HG03520 (cell line): ENCODE results near the gene RIOK1.
"Not testable (repeated sequence)": the region's sequence is repeated elsewhere in the genome, so short reads cannot be mapped to it uniquely, and the experiment has no call there.

Experiments
- ATAC-seq: cut with Tn5 transposase; IDR thresholded peaks from one replicate; pipeline ENCODE4 v1.9.1; 2021; ENCODE audit warnings: mild to moderate bottlenecking, moderate library complexity; ENCODE audit not compliant: unreplicated experiment

Gene RIOK1

DNA sequence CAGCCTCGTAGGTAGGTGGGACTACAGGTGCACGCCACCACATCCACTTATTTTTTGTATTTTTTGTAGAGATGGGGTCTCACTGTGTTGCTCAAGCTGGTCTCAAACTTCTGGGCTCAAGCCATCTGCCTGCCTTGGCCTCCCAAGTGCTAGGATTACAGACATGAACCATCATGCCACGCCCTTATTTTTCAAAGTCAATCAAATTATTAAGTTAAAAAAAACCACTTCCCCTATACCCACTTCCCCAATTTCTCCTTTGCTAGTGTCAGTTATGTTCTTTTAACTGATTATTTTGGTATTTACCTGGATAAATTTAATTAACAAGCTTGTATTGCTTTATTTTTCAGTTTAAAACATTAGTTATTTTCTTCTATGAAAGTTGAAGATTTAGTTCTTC lies 49.6 kb downstream of the RIOK1 start:
- ATAC-seq, result no peak

DNA sequence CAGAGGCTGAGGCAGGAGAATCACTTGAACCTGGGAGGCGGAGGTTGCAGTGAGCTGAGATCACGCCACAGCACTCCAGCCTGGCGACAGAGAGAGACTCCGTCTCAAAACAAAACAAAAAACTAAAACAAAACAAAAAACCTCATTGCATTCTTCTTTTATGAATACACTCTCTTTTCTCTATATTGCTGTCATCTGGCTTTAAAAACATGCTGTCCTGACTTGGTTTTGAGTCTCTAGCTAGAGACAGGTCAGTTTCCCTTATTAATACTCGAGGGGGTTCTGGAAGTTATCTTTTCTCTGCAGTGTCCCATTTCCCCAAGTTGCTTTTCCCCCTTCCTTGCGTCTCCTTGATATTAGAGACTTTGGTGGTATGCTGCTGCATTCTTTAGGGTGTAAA lies 50.9 kb downstream of the RIOK1 start:
- ATAC-seq, result no peak

DNA sequence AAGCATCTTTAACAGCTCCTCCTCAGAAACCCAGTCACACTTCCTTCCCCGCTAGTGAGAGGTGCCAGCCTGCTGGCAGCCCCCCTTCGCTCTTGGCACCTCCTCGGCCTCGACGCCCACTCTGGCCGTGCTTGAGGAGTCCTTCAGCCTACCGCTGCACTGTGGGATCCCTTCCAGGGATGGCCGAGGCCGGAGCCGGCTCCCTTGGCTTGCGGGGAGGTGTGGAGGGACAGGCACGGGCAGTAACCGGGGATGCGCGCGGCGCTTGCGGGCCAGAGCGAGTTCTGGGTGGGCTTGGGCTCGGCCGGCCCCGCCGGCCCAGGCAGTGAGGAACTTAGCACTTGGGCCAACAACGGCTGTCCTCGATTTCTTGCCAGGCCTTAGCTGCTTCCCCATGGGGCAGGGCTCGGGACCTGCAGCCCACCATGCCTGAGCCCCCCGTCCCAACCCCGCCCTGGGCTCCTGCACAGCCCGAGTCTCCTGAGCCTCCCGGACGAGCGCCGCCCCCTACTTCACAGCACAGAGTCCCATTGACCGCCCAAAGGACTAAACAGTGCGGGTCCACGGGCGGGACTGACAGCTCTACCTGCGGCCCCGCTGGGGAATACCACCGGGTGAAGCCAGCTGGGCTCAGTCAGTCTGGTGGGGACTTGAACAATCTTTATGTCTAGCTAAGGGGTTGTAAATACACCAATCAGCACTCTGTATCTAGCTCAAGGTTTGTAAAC lies 51.6 kb downstream of the RIOK1 start:
- ATAC-seq, result no peak

DNA sequence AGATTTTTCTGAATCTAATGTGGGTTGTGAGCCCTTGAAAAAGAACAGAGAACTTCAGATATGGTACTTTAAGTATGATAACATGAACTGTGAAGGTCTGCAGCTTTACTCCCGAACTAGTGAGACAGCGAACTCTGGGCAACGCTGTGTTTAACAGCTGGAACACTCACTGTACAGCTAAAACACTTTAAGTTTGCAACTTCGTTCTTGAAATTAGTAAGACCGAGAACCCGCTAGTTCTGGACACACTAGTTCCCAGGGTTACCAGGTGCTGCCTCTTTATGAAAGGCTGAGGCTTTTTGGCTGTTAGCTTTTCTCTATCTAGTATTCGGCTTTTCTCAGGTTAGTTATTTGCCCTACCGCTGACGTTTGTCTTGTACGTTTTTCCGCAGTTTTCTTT lies 52.9 kb downstream of the RIOK1 start:
- no peak for ATAC-seq

DNA sequence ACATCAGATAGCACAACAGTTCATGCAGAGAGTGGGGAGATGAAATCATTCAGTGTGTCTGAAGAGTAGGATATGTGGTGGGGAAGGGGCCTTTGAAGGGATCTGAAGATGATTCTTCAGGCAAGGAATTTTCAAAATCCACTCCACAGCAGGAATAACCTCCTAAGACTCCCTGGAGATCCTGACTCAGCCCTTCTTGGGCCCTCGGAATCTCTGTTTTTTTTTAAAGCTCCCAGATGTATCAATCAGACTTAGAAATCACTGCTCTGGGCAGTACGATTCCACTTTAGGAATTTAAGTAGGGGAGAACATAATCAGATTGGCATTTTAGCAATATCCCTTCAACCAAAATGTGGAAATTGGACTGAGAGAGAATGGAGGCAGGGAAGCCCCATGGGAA lies 55.5 kb downstream of the RIOK1 start:
- ATAC-seq, result no peak

DNA sequence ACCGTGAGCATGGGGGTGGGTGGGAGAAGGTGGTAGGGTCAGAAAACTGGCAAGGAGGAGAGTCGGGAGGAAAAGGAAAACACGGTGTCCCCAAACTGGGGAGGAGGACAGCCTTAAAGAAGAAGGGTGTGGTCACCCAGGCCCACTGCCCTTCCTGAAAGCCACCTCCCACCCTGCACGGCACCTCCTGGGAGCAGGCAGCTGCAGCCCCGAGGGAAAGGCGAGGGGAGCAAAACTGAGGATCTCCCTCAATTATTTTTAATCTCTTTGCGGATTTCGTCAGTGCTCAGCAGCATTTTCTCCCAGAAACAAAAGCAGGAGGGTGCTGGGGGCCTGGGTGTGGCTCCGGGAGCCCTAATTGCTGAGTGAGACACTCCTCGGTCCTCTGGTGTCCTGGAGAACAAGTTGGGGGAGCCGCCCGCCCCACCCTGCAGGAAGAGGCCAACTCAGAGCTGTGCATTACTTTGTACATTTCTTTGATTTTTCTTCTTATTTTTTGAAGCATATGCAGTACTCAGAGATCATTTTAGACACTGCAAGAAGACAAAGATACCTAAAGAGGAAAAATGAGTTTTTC lies 56.4 kb downstream of the RIOK1 start:
- no peak for ATAC-seq

DNA sequence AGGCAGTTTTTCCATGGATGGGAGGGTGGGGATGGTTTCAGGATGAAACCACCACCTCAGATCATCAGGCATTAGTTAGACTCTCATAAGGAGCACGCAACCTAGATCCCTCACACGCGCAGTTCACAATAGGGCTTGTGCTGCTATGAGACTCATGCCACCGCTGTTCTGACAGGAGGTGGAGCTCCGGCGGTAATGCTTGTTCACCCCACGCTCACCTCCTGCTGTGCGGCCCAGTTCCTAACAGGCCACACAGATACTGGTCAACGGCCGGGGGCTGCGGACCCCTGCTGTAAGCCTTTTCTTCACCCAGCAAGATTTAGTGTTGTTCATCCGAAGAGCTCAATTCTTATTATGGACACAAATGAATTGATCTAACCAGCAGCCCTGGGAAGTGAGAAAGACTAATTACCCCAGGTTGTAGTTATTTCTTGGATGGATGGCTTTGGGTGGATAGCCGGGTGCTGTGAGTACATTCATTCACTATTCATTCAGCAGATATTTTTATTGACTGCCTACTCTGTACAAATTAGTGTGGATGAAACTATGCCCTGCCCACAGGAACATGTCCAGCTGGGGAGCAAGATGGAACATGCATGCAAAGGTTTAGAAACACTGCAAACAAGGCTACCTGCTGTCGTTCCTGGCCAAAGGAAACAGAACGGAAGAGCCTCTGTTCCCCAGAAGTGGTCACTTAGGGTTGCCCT lies 57.2 kb downstream of the RIOK1 start:
- no peak for ATAC-seq

DNA sequence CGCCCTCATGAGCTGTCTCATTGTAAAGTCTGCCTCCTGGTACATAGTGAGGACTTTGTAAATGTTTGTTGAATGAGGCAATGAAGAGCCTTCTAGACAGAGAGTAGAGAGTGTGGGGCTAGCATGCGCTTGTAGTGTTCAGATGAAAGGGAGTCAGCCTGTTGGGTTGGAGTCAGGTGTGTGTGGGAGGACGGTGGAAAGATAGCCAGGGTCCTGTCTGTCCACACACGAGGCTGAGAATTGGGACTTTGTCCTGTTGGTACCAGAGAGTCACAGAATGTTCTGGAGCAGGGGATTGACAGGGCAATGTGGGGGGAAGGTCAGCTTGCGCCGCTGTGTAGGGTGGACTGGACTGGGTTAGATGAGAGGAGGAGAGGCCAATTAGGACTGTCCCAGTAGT lies 58.6 kb downstream of the RIOK1 start:
- ATAC-seq, result no peak

DNA sequence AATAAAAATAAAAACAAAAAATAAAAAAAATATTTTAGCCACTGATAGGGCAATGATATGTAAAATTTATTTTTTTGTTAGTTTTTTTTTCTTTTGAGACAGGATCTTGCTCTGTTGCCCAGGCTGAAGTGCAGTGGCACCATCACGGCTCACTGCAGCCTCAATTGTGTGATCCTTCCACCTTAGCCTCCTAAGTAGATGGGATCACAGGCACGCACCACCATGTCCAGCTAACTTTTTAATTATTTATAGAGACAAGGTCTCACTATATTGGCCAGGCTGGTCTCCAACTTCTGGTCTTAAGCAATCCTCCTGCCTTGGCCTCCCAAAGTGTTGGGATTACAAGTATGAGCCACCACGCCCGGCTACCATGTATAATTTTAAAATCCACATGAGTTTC lies 59.4 kb downstream of the RIOK1 start:
- ATAC-seq, result no peak

DNA sequence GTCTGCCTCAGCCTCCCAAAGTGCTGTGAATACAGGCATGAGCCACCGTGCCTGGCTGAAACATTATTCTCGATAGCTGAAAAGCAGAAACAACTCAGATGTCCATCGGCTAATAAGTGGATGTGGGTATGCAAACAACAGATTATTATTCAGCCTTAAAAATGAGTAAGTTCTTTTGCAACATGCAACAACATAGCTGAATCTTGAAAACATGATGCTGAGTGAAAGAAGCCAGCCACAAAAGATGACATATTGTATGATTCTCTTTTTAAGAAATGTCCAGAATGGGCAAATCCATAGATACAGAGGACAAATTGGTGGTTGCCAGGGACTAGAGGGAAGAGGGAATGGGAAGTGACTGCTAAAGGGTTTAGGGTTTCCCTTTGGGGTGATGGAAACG lies 61.7 kb downstream of the RIOK1 start:
- no peak for ATAC-seq

DNA sequence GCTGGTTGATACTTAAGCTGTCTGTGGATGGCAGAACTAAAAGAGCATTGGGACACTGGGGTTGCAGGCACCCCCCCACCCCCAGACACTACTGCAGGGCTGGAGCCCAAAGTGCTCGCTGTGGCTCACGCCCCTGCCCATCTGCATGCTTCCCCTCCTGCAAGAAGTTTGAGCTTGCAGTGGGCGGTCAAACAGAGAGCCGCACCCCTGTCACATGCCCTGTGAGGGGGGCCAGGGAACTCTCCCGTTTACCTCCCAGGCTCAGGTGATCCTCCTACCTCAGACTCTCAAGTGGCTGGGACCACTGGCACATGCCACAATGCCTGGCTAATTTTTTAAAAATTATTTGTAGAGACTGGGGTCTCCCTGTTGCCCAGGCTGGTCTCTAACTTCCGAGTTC lies 63.3 kb downstream of the RIOK1 start:
- ATAC-seq, result no peak

DNA sequence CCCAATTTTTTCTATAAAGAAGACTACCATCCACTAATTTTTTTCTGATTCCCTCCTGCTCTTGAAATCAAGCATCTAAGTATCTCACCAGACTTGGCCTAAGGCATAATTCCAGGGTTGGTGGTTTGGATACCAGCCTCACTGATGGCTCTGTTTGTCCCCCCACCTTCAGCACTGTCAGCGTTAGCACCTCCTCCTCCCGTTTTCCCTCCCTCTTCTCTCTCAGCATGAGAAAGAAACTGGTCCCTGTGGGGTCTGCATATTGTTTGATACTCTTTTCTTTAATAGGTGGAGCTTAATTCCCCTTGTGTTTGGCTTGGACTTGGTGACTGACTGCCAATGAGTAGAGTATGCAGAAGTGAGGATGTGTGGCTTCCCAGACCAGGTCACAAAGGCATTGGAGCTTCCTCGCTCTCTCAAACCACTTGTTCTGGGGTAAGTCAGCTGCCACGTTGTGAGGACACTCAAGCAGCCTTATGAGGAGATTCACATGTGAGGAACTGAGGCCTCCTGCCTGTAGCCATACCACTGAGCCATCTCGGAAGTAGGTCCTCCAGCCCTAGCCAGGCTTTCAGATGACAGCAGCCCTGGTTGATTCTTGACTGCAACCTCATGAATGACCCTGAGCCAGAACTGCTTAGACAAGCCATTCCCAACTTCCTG lies 65.2 kb downstream of the RIOK1 start:
- no peak for ATAC-seq

DNA sequence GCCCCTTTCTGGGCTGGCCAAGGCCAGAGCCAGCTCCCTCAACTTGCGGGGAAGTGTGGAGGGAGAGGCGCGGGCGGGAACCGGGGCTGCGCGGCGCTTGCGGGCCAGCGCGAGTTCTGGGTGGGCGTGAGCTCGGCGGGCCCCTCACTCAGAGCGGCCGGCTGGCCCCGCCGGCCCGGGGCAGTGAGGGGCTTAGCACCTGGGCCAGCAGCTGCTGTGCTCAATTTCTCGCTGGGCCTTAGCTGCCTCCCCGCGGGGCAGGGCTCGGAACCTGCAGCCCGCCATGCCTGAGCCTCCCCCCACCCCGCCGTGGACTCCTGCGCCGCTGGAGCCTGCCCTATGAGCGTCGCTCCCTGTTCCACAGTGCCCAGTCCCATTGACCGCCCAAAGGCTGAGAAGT lies 66.7 kb downstream of the RIOK1 start:
- ATAC-seq, result not testable (repeated sequence)

DNA sequence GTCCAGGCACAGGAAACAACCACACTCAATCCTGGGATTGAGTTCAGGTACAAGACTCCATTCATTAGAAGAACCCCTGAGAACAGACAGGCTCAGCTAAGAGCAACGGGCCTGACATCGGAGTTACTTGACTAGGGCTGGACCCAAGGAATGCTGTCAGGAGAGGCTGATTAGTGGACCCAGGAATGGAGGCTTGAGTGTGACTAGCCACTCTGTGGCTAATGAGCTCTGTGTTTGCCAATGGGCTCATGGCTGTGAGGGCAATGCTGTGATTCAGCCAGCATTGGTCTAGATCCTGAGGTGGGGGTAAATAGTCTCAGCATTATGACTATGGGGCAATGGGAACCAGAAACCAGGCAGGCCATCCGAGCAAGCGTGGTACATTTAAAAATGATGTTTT lies 71.8 kb downstream of the RIOK1 start:
- no peak for ATAC-seq

DNA sequence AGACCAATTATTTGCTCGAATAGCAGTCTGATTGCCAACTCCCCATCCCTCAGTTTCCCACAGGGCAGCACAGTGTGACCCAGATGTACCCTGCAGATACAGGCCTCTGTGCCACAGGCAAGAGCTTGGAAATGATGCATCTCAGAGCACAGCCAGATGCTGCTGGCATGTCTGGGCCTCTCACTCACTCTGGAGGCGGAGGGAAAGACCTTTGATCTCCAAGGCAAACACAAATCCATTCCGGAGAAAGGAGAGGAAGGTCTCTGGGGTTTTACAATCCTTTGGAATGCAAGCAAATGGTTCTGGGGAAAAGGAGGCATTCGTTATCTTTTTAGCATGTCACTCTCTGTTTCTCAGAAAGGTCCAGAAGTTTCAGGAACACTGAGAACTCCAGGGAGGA lies 74.2 kb downstream of the RIOK1 start:
- no peak for ATAC-seq

DNA sequence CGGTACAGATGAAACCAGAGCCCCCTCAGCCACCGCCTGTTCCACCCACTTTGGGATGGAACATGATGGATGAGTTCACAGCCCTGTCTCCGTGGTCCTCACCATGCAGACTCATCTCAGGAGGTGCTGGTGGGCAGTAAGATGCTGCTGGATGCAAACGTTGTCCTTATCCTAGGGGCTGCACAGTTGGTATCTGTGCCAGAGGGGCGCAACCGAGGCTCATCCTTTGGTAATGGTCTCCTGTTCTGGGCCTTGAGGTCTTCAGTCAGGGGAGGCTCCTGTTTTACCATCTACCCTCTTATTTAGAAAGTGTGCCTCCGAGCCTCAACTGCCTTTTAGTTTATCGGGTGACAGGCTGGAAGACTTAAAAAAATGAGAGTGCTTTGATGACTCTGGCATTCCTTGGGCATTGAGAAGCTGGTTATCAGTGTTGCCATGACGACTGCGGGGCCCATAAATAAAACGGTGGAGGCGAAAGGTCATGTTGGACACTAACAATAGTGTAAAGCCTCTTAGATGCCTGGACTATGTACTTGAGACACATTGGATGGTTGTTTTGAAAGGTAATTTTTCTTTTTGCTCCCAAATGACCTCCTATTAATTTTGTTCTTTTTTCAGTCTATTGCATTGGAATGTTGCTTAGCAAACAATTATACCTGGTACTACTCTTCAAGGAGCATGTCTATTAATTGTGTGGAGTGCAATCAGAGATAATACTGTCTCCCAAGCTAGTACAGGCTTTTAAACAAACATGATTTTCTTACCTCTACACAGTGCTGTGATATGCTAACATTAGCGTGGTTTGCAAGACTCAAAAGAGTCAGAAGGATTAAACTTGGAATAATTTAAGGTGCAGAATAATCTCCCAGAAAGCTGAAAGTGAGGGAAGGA lies 77.6 kb downstream of the RIOK1 start:
- ATAC-seq, result no peak
